SK-N-MC (cell line): ENCODE results near the gene PHLDB2.

Source experiments
- EZH2 ChIP-seq: fragments of 200-600 bp; sonication (generic); IDR thresholded peaks from one replicate; pipeline ENCODE4 v1.6.1; 2017; ENCODE audit warnings: antibody characterized with exemption
- FOXP2 ChIP-seq: optimal IDR thresholded peaks from 2 replicates; pipeline ENCODE3; 2011; ENCODE audit warnings: mild to moderate bottlenecking, moderate library complexity; ENCODE audit not compliant: insufficient read depth; ENCODE audit errors: extremely low read length, control extremely low read depth
- POLR2AphosphoS5 ChIP-seq: IDR thresholded peaks from 2 replicates; pipeline ENCODE4 v1.6.1; 2012; ENCODE audit warnings: mild to moderate bottlenecking, low read depth, low read length, borderline replicate concordance

DNA sequence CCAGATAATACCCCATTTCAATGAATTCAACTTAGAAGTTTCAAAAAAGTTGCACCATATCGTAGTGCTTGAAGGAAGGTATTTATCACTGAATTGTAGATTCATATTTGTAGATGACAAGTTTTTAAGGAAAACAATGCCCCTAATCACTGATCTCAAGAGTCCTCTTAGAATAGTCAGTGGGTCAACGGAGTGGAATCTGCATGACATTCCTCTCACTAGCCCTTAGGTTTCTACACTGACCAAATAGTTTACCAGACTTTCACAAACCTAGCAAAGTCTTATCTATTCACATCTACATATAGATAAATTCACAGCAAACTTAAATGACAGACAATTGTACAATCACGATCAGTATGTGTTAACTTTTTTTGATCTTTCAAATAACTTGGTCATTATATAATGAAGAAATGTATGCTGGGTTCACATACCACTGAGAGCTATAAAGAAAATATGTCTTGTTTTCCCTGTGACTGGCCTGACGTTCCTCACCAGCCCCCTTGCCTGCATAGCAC, 35.7 kb upstream of the PHLDB2 start:
- TF ChIP-seq POLR2AphosphoS5 (no peak), EZH2 (no peak), FOXP2 (no peak)
